ENCODE data around the gene SBSN. TPM values are rescaled to one million over a fixed set of nuclear protein-coding genes. Genes with fewer than 3 reads are reported as not detected.

The SBSN gene
- total and polyA plus RNA-seq, 4 donors: not detected

- peaks cover 0 to 7% (median 4%) of the 10 kb centered on the region in 4 donors for H3K4me1 ChIP-seq (ENCODE audit: control insufficient read depth in 4 of 4, insufficient read depth in 4 of 4, low read length in 3 of 4)
- no peak overlapping the region for H3K9ac ChIP-seq (ENCODE audit: low read depth in 1 of 2, low read length in 2 of 2)
- H3K27me3 ChIP-seq (ENCODE audit: control insufficient read depth in 4 of 4, insufficient read depth in 4 of 4, low read length in 3 of 4): peaks cover 0 to 4% (median 3%) of the 10 kb centered on the region in 4 donors
- TF ChIP-seq RAD21 (IDR thresholded peaks at IDR 0.05) (no peak), YY1 (IDR thresholded peaks at IDR 0.05) (no peak)
- H3K36me3 ChIP-seq (ENCODE audit: control insufficient read depth in 4 of 4, insufficient read depth in 3 of 4, low read depth in 1 of 4, low read length in 3 of 4): no peaks in the 10 kb centered on the region
- no peak overlapping the region for H3K27ac ChIP-seq (ENCODE audit: low read depth in 1 of 2, low read length in 2 of 2)
- WGBS: 73% methylated on average over 5 of the region's 5 CpGs
- no peak for DNase-seq (ENCODE audit: low spot score)
- no peaks in the 10 kb centered on the region for H3K9me3 ChIP-seq (ENCODE audit: control insufficient read depth in 4 of 4, low read length in 3 of 4)
- no peak overlapping the region for H3K4me3 ChIP-seq (ENCODE audit: low read depth in 1 of 3, low read length in 3 of 3)
Observed at GRCh38 chr19:35554076-35554475, 26.0 kb upstream of the SBSN start.

DNA sequence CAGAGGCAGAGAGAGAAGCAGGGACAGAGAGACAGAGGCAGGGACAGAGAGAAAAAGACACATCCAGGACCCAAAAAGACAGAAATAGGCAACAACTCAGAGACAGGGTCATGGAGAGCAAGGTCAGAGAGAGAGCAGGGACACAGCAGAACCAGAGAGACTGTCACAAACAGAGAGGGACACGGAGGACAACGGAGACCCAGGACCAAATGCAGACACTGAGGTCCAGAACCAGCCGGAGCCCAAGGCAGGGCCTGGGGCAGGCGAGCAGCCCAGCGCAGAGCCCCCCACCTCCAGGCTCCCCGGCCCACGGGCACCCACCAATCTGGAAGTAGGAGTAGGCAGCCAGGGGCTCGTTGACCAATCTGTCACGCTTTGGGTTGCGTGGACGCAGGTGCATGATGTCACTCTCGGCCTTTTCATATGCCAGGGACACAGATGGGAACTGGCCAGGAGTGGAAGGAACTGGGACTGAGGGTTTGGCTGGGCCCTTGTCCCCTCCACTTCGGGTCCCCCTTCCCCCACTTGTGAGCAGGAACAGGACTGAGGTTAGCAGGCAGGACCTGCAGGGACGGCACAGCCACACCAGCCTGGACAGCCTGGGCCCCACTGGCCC is 25.4 kb upstream of the SBSN start:
- H3K27ac ChIP-seq (ENCODE audit: low read depth in 1 of 2, low read length in 2 of 2): no peak overlapping the region
- WGBS: 76% methylated on average over 14 of the region's 14 CpGs
- no peak for DNase-seq (ENCODE audit: low spot score)

GRCh38 chr19:35552534-35553384 is 24.6 kb upstream of the SBSN start:
- 72% methylated on average over 13 of the region's 13 CpGs for WGBS

More for the DNA sequence above, 25.4 kb upstream of the SBSN start:
- no peaks in the 10 kb centered on the region for H3K9me3 ChIP-seq (ENCODE audit: control insufficient read depth in 4 of 4, low read length in 3 of 4)
- H3K4me1 ChIP-seq (ENCODE audit: control insufficient read depth in 4 of 4, insufficient read depth in 4 of 4, low read length in 3 of 4): peaks cover 0 to 7% (median 4%) of the 10 kb centered on the region in 4 donors
- H3K4me3 ChIP-seq (ENCODE audit: low read depth in 1 of 3, low read length in 3 of 3): no peak overlapping the region
- TF ChIP-seq SP1 (IDR thresholded peaks at IDR 0.05) (no peak), RXRA (IDR thresholded peaks at IDR 0.05) (no peak), GABPA (IDR thresholded peaks at IDR 0.05 in 1 of 2, conservative IDR thresholded peaks at IDR 0.05 in 1 of 2) (no peak), FOXA2 (IDR thresholded peaks at IDR 0.05) (no peak), RAD21 (IDR thresholded peaks at IDR 0.05) (no peak)
- TF ChIP-seq, protein P1, sequence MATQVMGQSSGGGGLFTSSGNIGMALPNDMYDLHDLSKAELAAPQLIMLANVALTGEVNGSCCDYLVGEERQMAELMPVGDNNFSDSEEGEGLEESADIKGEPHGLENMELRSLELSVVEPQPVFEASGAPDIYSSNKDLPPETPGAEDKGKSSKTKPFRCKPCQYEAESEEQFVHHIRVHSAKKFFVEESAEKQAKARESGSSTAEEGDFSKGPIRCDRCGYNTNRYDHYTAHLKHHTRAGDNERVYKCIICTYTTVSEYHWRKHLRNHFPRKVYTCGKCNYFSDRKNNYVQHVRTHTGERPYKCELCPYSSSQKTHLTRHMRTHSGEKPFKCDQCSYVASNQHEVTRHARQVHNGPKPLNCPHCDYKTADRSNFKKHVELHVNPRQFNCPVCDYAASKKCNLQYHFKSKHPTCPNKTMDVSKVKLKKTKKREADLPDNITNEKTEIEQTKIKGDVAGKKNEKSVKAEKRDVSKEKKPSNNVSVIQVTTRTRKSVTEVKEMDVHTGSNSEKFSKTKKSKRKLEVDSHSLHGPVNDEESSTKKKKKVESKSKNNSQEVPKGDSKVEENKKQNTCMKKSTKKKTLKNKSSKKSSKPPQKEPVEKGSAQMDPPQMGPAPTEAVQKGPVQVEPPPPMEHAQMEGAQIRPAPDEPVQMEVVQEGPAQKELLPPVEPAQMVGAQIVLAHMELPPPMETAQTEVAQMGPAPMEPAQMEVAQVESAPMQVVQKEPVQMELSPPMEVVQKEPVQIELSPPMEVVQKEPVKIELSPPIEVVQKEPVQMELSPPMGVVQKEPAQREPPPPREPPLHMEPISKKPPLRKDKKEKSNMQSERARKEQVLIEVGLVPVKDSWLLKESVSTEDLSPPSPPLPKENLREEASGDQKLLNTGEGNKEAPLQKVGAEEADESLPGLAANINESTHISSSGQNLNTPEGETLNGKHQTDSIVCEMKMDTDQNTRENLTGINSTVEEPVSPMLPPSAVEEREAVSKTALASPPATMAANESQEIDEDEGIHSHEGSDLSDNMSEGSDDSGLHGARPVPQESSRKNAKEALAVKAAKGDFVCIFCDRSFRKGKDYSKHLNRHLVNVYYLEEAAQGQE (IDR thresholded peaks at IDR 0.05): no peak
- TF ChIP-seq, protein P2, sequence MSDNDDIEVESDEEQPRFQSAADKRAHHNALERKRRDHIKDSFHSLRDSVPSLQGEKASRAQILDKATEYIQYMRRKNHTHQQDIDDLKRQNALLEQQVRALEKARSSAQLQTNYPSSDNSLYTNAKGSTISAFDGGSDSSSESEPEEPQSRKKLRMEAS (IDR thresholded peaks at IDR 0.05): no peak
- H3K9ac ChIP-seq (ENCODE audit: low read depth in 1 of 2, low read length in 2 of 2): no peak overlapping the region
- H3K27me3 ChIP-seq (ENCODE audit: control insufficient read depth in 4 of 4, insufficient read depth in 4 of 4, low read length in 3 of 4): peaks cover 0 to 2% (median 0%) of the 10 kb centered on the region in 4 donors
- no peaks in the 10 kb centered on the region for H3K36me3 ChIP-seq (ENCODE audit: control insufficient read depth in 4 of 4, insufficient read depth in 3 of 4, low read depth in 1 of 4, low read length in 3 of 4)

More at GRCh38 chr19:35552534-35553384, 24.6 kb upstream of the SBSN start:
- Histone ChIP-seq H3K9ac (ENCODE audit: low read depth in 1 of 2, low read length in 2 of 2) (no peak overlapping the region), H3K27ac (ENCODE audit: low read depth in 1 of 2, low read length in 2 of 2) (no peak overlapping the region), H3K9me3 (ENCODE audit: control insufficient read depth in 4 of 4, low read length in 3 of 4) (no peaks in the 10 kb centered on the region), H3K36me3 (ENCODE audit: control insufficient read depth in 4 of 4, insufficient read depth in 3 of 4, low read depth in 1 of 4, low read length in 3 of 4) (no peaks in the 10 kb centered on the region), H3K4me3 (ENCODE audit: low read depth in 1 of 3, low read length in 3 of 3) (no peak overlapping the region), H3K4me1 (ENCODE audit: control insufficient read depth in 4 of 4, insufficient read depth in 4 of 4, low read length in 3 of 4) (peaks cover 0 to under 1% (median 0%) of the 10 kb centered on the region in 4 donors), H3K27me3 (ENCODE audit: control insufficient read depth in 4 of 4, insufficient read depth in 4 of 4, low read length in 3 of 4) (no peaks in the 10 kb centered on the region)
- DNase-seq (ENCODE audit: low spot score): no peak
- TF ChIP-seq EGR1 (IDR thresholded peaks at IDR 0.05; ENCODE audit: low read depth in 2 of 2): no peak
- no peak for TF ChIP-seq HNF4G (IDR thresholded peaks at IDR 0.05)
- TF ChIP-seq ATF3 (IDR thresholded peaks at IDR 0.05): no peak
